Activated CD4-positive, alpha-beta memory T cell treated with anti-CD3 and anti-CD28 coated beads, Interleukin-2, amount 10 ng/mL, durations not matched to agents 7 days and 5 days (primary cell): ENCODE results near the gene HPCAL1. TPM values are rescaled to one million over a fixed set of nuclear protein-coding genes. Genes with fewer than 3 reads are reported as not detected.

ENCODE experiments used
- CTCF ChIA-PET: fragments of 350-600 bp; sonication (Branson Sonifier 250); formaldehyde crosslinking; loops from one replicate; lab custom pipeline; 2021; ENCODE audit warnings: antibody characterized with exemption, inconsistent platforms; lab: Charles Lee
- POLR2A ChIA-PET: fragments of 350-600 bp; sonication (Branson Sonifier 250); formaldehyde crosslinking; loops from one replicate; lab custom pipeline; 2021; ENCODE audit warnings: antibody characterized with exemption; lab: Charles Lee
- DNase-seq: peaks from one replicate; pipeline ENCODE4 v3.0.0-alpha.2; 2020
- H3K27ac Mint-ChIP-seq: one replicate; pipeline ENCODE4 v1.8.0; 2021; ENCODE audit warnings: mild to moderate bottlenecking, mixed read lengths
- H3K27me3 Mint-ChIP-seq: one replicate; pipeline ENCODE4 v1.8.0; 2021; ENCODE audit warnings: mixed read lengths
- H3K36me3 Mint-ChIP-seq: one replicate; pipeline ENCODE4 v1.8.0; 2021; ENCODE audit warnings: low read depth, mixed read lengths
- H3K4me1 Mint-ChIP-seq: one replicate; pipeline ENCODE4 v1.8.0; 2021; ENCODE audit warnings: mixed read lengths
- H3K4me3 Mint-ChIP-seq: one replicate; pipeline ENCODE4 v1.8.0; 2021; ENCODE audit warnings: mild to moderate bottlenecking, mixed read lengths
- H3K9me3 Mint-ChIP-seq: one replicate; pipeline ENCODE4 v1.8.0; 2021; ENCODE audit warnings: mixed read lengths
- total RNA-seq, 2 experiments: library from RNA; stranded (reverse); gene quantifications; one replicate each; pipeline ENCODE4 v1.2.3, GENCODE V29; 2021

The HPCAL1 gene
- total RNA-seq, 2 experiments from 2014 or later, result 70.0 to 71.4 TPM

GRCh38 chr2:10383960-10384734 is 81.4 kb downstream of the HPCAL1 start:
- POLR2A ChIA-PET, result interaction anchor here (0.6 to 2.3 kb wide), 5 partner anchors 19 to 81 kb away, joined by 3 to 23 read pairs (median 13); partner anchors contain the start of gene HPCAL1
- H3K27me3 Mint-ChIP-seq, result no peaks in the 10 kb centered on the region
- H3K27ac Mint-ChIP-seq, result no peak overlapping the region
- H3K36me3 Mint-ChIP-seq, result no peaks in the 10 kb centered on the region
- no peak for DNase-seq
- CTCF ChIA-PET, result interaction anchor here (1.9 to 2.4 kb wide), 3 partner anchors 24 to 51 kb away, joined by 5 to 25 read pairs (median 7); no protein-coding TSS in a partner anchor
- H3K4me3 Mint-ChIP-seq, result no peak overlapping the region
- peaks cover 61% of the 10 kb centered on the region for H3K4me1 Mint-ChIP-seq
- H3K9me3 Mint-ChIP-seq, result no peaks in the 10 kb centered on the region

DNA sequence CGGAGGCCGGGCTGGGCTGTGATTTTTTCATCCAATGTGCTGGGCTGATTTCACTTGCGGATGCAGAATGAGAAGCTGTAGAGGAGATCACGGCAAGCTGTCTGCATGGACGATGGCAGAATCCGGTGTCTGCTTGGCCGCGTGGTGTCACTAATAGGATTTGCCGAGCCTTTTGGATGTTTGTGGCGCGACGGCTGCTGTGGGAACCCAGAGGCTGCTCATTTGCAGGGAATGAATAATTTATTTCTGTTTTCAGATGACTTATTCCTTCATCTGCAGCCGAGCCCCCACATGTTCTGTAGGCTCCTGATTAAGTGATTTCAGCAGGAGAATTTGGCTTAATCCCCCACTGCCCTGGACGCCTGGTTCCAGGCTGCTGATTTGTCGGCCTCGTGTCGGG is 82.8 kb downstream of the HPCAL1 start:
- no peak overlapping the region for H3K27ac Mint-ChIP-seq

GRCh38 chr2:10385933-10386773 is 83.4 kb downstream of the HPCAL1 start:
- Mint-ChIP-seq H3K27ac (no peak overlapping the region), H3K4me3 (no peak overlapping the region)

More for the DNA sequence above, 82.8 kb downstream of the HPCAL1 start:
- H3K27me3 Mint-ChIP-seq, result no peaks in the 10 kb centered on the region
- ChIA-PET POLR2A (no interaction called here), CTCF (interaction anchor here (1.9 kb wide), 1 partner anchor 23 kb away, joined by 5 read pairs; no protein-coding TSS in a partner anchor)
- H3K36me3 Mint-ChIP-seq, result no peaks in the 10 kb centered on the region
- peaks cover 61% of the 10 kb centered on the region for H3K4me1 Mint-ChIP-seq
- no peak for DNase-seq
- no peaks in the 10 kb centered on the region for H3K9me3 Mint-ChIP-seq
- H3K4me3 Mint-ChIP-seq, result no peak overlapping the region

GRCh38 chr2:10387033-10387432 is 84.3 kb downstream of the HPCAL1 start:
- Mint-ChIP-seq H3K9me3 (no peaks in the 10 kb centered on the region), H3K4me1 (peaks cover 46% of the 10 kb centered on the region), H3K27me3 (no peaks in the 10 kb centered on the region), H3K27ac (no peak overlapping the region), H3K4me3 (no peak overlapping the region), H3K36me3 (no peaks in the 10 kb centered on the region)
- CTCF ChIA-PET, result no interaction called here
- DNase-seq, result no peak
- POLR2A ChIA-PET, result no interaction called here

More at GRCh38 chr2:10385933-10386773, 83.4 kb downstream of the HPCAL1 start:
- CTCF ChIA-PET, result interaction anchor here (1.9 kb wide), 1 partner anchor 22 kb away, joined by 5 read pairs; no protein-coding TSS in a partner anchor
- POLR2A ChIA-PET, result no interaction called here
- Mint-ChIP-seq H3K9me3 (no peaks in the 10 kb centered on the region), H3K4me1 (peaks cover 55% of the 10 kb centered on the region), H3K36me3 (no peaks in the 10 kb centered on the region), H3K27me3 (no peaks in the 10 kb centered on the region)
- no peak for DNase-seq

- H3K27ac Mint-ChIP-seq, result no peak overlapping the region
- H3K36me3 Mint-ChIP-seq, result no peaks in the 10 kb centered on the region
- CTCF ChIA-PET, result interaction anchor here (1.9 kb wide), 1 partner anchor 21 kb away, joined by 7 read pairs; no protein-coding TSS in a partner anchor
- no peak overlapping the region for H3K4me3 Mint-ChIP-seq
- no peaks in the 10 kb centered on the region for H3K27me3 Mint-ChIP-seq
- H3K4me1 Mint-ChIP-seq, result peaks cover 26% of the 10 kb centered on the region
- DNase-seq, result no peak
- no peaks in the 10 kb centered on the region for H3K9me3 Mint-ChIP-seq
- POLR2A ChIA-PET, result no interaction called here
Observed at GRCh38 chr2:10388954-10389560, 86.4 kb downstream of the HPCAL1 start.

GRCh38 chr2:10389573-10389972 is 86.9 kb downstream of the HPCAL1 start:
- CTCF ChIA-PET, result interaction anchor here (1.9 kb wide), 1 partner anchor 20 kb away, joined by 7 read pairs; no protein-coding TSS in a partner anchor
- Mint-ChIP-seq H3K4me3 (no peak overlapping the region), H3K27ac (no peak overlapping the region), H3K4me1 (peaks cover 22% of the 10 kb centered on the region), H3K27me3 (no peaks in the 10 kb centered on the region), H3K9me3 (no peaks in the 10 kb centered on the region), H3K36me3 (no peaks in the 10 kb centered on the region)
- no peak for DNase-seq
- POLR2A ChIA-PET, result no interaction called here

- DNase-seq, result no peak
- CTCF ChIA-PET, result interaction anchor here (1.6 to 1.9 kb wide), 2 partner anchors 19 to 45 kb away, joined by 6 to 7 read pairs; no protein-coding TSS in a partner anchor
- Mint-ChIP-seq H3K36me3 (no peaks in the 10 kb centered on the region), H3K4me3 (no peak overlapping the region), H3K27me3 (no peaks in the 10 kb centered on the region), H3K4me1 (peaks cover 22% of the 10 kb centered on the region), H3K9me3 (no peaks in the 10 kb centered on the region), H3K27ac (no peak overlapping the region)
- POLR2A ChIA-PET, result no interaction called here
Observed at GRCh38 chr2:10390369-10390801, 87.7 kb downstream of the HPCAL1 start.

DNA sequence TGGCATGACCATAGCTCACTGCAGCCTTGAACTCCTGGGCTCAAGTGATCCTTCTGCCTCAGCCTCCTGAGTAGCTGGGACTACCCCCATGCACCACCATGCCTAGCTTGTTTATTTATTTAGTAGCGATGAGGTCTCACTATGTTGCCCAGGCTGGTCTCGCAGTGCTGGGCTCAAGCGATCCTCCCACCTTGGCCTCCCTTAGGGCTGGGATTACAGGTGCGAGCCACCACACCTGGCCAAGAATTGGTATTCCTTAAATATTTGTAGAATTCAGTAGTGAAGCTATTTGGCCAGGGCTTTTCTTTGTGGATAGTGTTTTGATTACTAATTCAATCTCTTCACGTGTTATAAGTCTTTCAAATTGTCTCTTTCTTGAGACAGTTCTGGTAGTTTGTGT is 89.4 kb downstream of the HPCAL1 start:
- H3K27me3 Mint-ChIP-seq, result no peaks in the 10 kb centered on the region
- H3K4me3 Mint-ChIP-seq, result no peak overlapping the region
- no peak overlapping the region for H3K27ac Mint-ChIP-seq
- CTCF ChIA-PET, result interaction anchor here (1.5 kb wide), 1 partner anchor 17 kb away, joined by 5 read pairs; no protein-coding TSS in a partner anchor
- no peaks in the 10 kb centered on the region for H3K36me3 Mint-ChIP-seq
- H3K4me1 Mint-ChIP-seq, result peaks cover 16% of the 10 kb centered on the region
- POLR2A ChIA-PET, result no interaction called here
- H3K9me3 Mint-ChIP-seq, result no peaks in the 10 kb centered on the region
- no peak for DNase-seq

DNA sequence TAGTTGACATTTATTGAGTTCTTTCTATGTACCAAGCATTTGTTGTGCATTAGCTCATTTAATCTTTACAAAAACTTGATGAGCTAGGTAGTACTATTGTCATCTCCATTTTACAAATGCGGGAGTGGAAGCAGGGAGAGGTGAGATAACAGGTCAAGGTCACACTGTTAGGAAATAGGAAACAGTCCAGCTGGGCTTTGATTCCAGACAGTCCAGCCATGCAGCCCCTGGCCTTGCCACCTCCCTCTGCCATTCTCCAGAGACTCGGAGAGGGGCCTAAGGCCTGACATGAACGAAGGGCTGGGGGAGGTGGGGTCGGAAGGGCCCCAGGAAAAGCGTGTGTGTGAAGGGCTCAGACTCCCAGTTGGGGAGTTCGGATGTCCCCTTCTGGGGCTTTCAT is 89.8 kb downstream of the HPCAL1 start:
- POLR2A ChIA-PET, result no interaction called here
- H3K36me3 Mint-ChIP-seq, result no peaks in the 10 kb centered on the region
- CTCF ChIA-PET, result interaction anchor here (1.5 kb wide), 1 partner anchor 17 kb away, joined by 5 read pairs; no protein-coding TSS in a partner anchor
- H3K4me3 Mint-ChIP-seq, result no peak overlapping the region
- no peaks in the 10 kb centered on the region for H3K27me3 Mint-ChIP-seq
- no peaks in the 10 kb centered on the region for H3K9me3 Mint-ChIP-seq
- H3K4me1 Mint-ChIP-seq, result peaks cover 14% of the 10 kb centered on the region
- no peak for DNase-seq
- H3K27ac Mint-ChIP-seq, result no peak overlapping the region

DNA sequence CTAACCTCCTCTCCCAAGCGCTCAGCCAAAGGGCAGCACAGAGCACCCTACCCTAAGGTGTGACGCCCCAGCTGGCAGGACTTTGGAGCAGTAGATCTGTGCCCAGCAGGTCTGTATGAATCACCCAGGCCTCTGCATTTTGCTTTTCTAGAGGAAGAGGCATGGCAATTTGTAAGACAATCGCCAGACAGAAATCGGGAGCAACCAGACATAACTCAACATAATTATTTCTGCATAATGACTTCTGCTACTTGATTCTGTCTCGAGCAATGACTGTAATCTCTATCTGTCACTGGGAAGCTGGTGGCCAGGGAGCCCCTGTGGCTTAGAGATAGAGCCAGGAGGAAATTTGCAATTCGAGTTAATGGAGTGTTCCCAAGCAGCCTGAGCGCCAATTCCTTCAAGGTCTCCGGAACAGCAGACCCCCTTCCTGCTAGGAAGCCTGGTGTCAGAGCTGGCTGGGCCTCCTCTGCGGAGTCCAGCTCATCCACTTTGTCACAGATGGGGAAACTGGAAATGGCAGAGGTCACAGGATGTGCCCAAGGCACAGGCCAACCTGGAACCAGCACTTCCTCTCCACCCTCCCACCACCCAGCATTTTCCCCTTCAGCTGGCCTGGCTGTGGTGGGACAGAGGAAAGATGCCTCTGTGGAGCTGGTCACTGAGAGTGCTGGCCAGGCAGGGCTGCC is 90.4 kb downstream of the HPCAL1 start:
- Mint-ChIP-seq H3K4me1 (peaks cover 13% of the 10 kb centered on the region), H3K27ac (no peak overlapping the region), H3K27me3 (no peaks in the 10 kb centered on the region), H3K36me3 (peaks cover 4% of the 10 kb centered on the region), H3K9me3 (no peaks in the 10 kb centered on the region), H3K4me3 (no peak overlapping the region)
- DNase-seq, result no peak
- POLR2A ChIA-PET, result interaction anchor here (1.0 kb wide), 1 partner anchor 62 kb away, joined by 3 read pairs; no protein-coding TSS in a partner anchor
- CTCF ChIA-PET, result interaction anchor here (1.5 kb wide), 1 partner anchor 16 kb away, joined by 5 read pairs; no protein-coding TSS in a partner anchor

- H3K4me1 Mint-ChIP-seq, result peaks cover 14% of the 10 kb centered on the region
- no peak overlapping the region for H3K27ac Mint-ChIP-seq
- no peaks in the 10 kb centered on the region for H3K27me3 Mint-ChIP-seq
Observed at GRCh38 chr2:10393640-10393982, 90.9 kb downstream of the HPCAL1 start.

DNA sequence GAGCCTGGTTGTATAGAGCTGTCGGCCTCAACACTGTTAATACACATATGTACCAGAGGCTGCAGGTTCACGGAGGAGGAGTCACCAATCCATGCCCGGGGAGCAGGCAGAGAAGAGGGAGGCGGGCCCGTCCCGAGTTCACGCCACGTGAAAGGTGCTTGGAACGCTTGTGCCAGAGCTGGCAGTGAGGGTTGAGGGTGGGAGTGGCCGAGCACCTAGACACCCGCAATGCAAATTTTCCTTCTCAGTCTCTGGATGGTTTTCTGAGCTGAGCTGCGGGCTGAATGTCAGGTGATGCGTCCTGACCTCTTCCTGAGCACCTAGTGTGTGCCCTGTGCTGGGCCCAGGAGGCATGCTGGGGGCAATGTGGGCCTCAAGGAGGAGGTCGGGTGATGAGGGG is 93.2 kb downstream of the HPCAL1 start:
- ChIA-PET POLR2A (no interaction called here), CTCF (interaction anchor here (2.5 kb wide), 1 partner anchor 13 kb away, joined by 7 read pairs; no protein-coding TSS in a partner anchor)
- H3K27me3 Mint-ChIP-seq, result no peaks in the 10 kb centered on the region
- no peaks in the 10 kb centered on the region for H3K9me3 Mint-ChIP-seq
- no peak overlapping the region for H3K27ac Mint-ChIP-seq
- DNase-seq, result no peak
- H3K4me3 Mint-ChIP-seq, result no peak overlapping the region
- H3K4me1 Mint-ChIP-seq, result peaks cover 17% of the 10 kb centered on the region
- H3K36me3 Mint-ChIP-seq, result peaks cover 23% of the 10 kb centered on the region

More at GRCh38 chr2:10393640-10393982, 90.9 kb downstream of the HPCAL1 start:
- Mint-ChIP-seq H3K9me3 (no peaks in the 10 kb centered on the region), H3K36me3 (peaks cover 7% of the 10 kb centered on the region), H3K4me3 (no peak overlapping the region)
- CTCF ChIA-PET, result no interaction called here
- no peak for DNase-seq
- POLR2A ChIA-PET, result interaction anchor here (1.0 kb wide), 1 partner anchor 62 kb away, joined by 3 read pairs; no protein-coding TSS in a partner anchor
